GM19025 (cell line): ENCODE measurements around the gene CRIP1.

Experiments used
- ATAC-seq: cut with Tn5 transposase; IDR thresholded peaks from one replicate; pipeline ENCODE4 v1.9.1; 2021; ENCODE audit warnings: mild to moderate bottlenecking, low read depth, moderate library complexity; ENCODE audit not compliant: unreplicated experiment

The CRIP1 gene

DNA sequence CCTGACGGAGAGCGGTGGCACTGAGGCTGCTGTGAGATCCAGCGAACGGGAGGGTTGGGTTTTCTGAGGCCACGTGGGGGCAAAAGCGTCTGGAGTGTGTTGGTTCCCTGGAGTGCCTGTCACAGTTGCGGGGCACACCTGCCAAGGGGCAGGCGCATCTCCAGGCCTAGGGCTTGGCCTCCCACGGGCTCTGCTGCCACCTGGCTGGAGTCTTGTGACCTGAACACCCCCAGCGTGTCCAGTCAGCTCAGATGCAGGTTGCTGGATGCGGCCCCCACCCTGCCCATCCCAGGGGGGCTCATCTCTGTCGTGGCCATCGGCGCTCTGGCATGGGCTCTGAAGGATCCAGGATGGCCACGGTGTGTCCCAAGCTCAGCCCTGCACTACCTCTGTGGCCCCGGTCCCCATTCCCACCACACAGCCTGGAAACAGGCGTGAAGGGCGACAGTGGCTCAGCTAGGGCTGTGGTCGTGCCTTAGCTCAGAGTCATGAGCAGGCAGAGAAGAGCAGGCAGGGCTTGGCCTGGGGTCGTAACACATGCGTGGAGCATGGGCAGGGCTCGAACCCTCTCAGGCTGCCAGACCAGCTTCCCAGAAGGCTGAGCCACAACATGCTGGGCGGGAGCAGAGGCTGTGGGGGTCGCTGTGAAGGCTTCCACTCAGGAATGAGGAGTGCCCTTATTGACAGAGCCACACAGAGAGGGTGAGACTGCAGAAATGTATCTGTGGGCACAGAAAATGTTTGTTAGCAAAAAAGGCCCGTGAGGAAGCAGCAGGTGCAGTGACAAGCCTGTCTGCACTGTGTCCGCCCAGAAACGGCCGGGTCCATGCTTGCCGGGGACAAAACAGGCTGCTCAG lies 35.6 kb upstream of the CRIP1 start:
- no peak for ATAC-seq

- no peak for ATAC-seq
Observed at GRCh38 chr14:105452963-105453362, 33.7 kb upstream of the CRIP1 start.

DNA sequence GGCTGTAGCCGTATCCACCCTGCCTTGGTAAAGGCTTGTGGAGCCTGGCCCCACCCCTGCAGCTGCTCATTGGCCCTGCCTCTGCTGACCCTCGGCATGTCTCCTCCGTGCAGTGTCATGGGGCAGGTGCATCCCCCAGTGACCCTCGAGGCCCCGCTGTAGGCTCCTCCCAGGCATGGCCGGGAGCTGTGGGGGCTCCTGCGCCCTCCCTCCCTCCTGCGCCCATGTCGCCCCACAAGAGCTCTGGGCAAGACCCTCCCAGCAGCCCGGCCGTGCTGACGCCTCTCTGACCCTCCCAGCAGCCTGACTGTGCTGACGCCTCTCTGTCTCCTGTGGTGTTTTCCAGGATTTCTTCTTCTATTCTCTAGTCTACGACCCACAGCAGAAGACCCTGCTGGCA lies 32.8 kb upstream of the CRIP1 start:
- no peak for ATAC-seq

DNA sequence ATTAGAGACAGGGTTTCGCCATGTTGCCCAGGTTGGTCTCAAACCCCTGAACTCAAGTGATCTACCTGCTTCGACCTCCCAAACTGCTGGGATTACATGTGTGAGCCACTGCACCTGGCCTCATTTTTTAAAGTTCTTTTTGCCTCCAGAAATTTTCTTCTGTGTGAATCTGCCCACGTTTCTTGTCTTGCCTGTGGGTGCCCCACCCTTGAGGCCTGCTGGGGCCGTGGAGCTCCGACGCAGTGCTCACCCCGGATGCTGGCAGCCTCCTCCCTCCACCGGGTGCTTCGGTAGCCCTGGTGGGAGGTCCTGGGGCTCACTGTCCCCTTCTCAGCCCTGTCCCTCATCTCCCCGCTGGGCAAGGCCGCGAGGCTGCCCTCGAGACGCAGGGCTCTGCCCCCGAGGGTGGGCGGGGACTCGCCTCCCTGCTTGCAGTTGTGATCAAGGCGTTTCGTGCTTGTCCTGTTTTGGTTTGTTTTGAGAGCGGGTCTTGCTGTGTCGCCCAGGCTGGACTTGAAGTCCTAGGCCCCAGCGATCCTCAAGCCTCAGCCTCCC lies 31.5 kb upstream of the CRIP1 start:
- ATAC-seq = no peak

DNA sequence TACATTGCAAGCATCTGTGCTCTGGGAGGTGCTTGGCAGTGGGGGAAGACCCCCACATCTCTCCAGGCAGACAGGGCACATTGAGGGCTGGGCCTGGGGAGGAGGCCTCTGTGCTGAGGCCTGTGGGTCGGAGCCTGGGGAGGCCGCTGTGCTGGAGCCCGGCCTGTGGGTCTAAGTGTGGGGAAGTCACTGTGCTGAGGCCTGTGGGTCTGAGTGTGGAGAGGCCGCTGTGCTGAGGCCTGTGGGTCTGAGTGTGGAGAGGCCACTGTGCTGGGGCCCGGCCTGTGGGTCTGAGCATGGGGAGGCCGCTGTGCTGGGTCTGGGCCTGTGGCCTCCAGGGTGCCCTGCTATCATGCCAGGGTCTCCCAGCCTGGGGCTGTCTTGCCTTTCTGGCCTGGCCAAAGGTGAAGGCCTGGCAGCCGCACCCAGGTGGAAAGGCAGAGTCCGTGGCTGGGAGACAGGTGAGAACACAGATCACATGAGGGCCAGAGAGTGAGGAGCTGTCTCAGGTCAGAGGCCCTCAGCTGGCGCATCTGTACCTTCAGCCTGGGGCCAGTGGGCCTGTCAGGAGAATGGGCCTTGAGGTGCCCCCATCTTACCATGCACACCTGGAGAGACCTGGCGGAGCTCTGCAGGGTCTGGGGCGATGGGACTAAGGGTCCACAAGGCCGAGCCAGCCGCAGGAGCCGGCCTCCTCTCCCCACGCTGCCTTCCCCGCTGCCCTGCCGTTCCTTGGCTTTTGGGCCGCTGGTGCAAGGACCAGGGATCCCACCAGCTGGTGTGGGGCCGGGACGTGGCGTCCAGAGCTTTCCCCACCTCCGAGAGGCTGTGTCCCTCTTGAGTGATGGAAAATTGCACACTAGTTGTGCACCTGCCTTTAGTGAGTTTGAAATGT lies 30.7 kb upstream of the CRIP1 start:
- no peak for ATAC-seq

- ATAC-seq = no peak
Observed at GRCh38 chr14:105456736-105457617, 29.7 kb upstream of the CRIP1 start.

- ATAC-seq = no peak
Observed at GRCh38 chr14:105458010-105458409, 28.7 kb upstream of the CRIP1 start.

GRCh38 chr14:105458571-105458970 lies 28.1 kb upstream of the CRIP1 start:
- ATAC-seq = no peak

- ATAC-seq = no peak
Observed at GRCh38 chr14:105460116-105460515, 26.6 kb upstream of the CRIP1 start.

DNA sequence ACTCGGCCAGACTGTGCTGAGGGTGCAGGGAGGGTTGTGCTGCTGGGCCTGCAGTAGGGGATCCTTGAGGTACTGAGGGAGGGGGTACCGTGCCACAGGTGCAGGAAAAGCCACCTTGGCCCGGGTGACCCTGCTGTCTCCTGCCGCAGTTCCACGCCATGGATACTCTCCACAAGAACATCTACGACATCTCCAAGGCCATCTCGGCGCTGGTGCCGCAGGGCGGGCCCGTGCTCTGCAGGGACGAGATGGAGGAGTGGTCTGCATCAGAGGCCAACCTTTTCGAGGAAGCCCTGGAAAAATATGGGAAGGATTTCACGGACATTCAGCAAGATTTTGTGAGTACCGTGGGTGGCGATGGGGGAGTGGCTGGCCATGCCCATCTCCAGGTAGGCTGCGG lies 26.1 kb upstream of the CRIP1 start:
- ATAC-seq = no peak

DNA sequence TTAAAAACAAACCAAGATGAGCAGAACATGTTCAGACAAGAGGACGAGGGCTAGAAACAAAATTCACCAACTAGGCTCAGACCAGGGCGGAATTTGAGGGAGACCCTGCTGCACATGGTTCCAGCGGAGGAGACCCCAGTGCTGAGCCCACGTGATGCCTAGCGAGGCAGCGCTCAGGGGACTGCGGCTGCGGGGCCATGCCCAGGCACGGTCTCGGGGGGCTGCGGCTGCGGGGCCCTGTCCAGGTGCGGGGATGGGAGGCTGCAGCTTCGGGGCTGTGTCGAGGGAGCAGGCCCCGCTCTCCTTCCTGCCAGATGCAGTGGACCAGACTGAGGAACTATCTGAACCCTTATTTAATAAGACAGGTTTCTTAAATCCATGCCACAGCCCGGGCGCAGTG lies 24.8 kb upstream of the CRIP1 start:
- no peak for ATAC-seq

GRCh38 chr14:105464501-105464900 lies 22.2 kb upstream of the CRIP1 start:
- no peak for ATAC-seq

GRCh38 chr14:105465209-105466031 lies 21.3 kb upstream of the CRIP1 start:
- no peak for ATAC-seq

- ATAC-seq = no peak
Observed at GRCh38 chr14:105466531-105467248, 20.0 kb upstream of the CRIP1 start.

- ATAC-seq = no peak
Observed at GRCh38 chr14:105467249-105467941, 19.3 kb upstream of the CRIP1 start.

DNA sequence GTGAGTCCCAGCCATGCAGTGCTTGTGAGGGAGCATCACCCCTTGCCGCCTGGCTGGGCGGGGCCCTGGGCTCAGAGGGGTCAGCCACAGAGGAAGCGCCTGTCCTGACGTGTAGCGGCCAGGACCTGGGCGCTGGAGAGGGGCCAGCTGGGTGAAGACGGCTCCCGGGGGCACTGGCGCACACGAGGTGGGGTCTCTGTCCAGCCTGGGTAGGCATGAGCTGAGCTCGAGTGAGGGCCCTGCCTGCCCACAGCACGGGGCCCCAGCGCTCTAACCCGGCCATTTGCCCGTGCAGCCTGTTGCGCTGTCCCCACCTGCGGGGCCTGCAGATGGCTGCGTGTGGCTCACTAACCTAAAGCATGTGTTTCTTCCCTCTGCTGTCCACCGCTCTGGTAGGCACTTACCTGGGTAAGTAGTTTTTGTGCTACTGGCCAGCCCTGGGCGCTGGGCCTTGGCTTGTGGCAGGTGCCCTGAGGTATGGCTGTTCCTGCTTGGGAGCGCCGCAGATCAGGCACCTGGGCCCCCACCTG lies 18.7 kb upstream of the CRIP1 start:
- no peak for ATAC-seq

GRCh38 chr14:105468621-105469241 lies 18.0 kb upstream of the CRIP1 start:
- no peak for ATAC-seq
